ENCODE data around the gene FOLR3. TPM values are rescaled to one million over a fixed set of nuclear protein-coding genes. Genes with fewer than 3 reads are reported as not detected.

The FOLR3 gene
- total and polyA plus RNA-seq, 2 of the 4 experiments (the other 2 are of a cell fraction), result 0.29 to 0.36 TPM

GRCh38 chr11:72114570-72114969 lies 21.0 kb upstream of the FOLR3 start (continued):
- no peak for TF ChIP-seq BHLHE40 (IDR thresholded peaks at IDR 0.05; ENCODE audit: low read depth, low read length)
- TF ChIP-seq SMC3 (IDR thresholded peaks at IDR 0.05; ENCODE audit: low read depth, low read length), result no peak
- TF ChIP-seq MXI1 (IDR thresholded peaks at IDR 0.05; ENCODE audit: borderline replicate concordance, low read depth, low read length), result no peak
- no peak for TF ChIP-seq RAD21 (IDR thresholded peaks at IDR 0.05; ENCODE audit: low read length)
- TF ChIP-seq RFX5 (IDR thresholded peaks at IDR 0.05; ENCODE audit: low read depth, low read length), result no peak

GRCh38 chr11:72116019-72116755 lies 19.3 kb upstream of the FOLR3 start:
- H3K56ac ChIP-seq (ENCODE audit: extremely low read depth, insufficient read depth, low read length), result no peak overlapping the region
- H3K9me3 ChIP-seq (ENCODE audit: control insufficient read depth, insufficient read depth, low read length), result no peaks in the 10 kb centered on the region
- no peak overlapping the region for H2AK5ac ChIP-seq (ENCODE audit: low read depth, low read length)
- no peak overlapping the region for H3K4me3 ChIP-seq (ENCODE audit: insufficient read depth, low read depth, low read length)
- H4K5ac ChIP-seq (ENCODE audit: low read depth, low read length), result peak overlapping the region; percentile 38; the same call in 1 of the 2 replicates
- no peak overlapping the region for H3K27ac ChIP-seq (ENCODE audit: insufficient read depth, low read length)
- peak overlapping the region in 1 of 2 experiments; percentile 35; a peak in 1 of 4 replicates for H4K8ac ChIP-seq (ENCODE audit: low read depth in 2 of 2, low read length in 2 of 2)
- ChIA-PET CTCF (no interaction called here), POLR2A (ENCODE audit: unreplicated experiment) (no interaction called here)
- H2BK5ac ChIP-seq (ENCODE audit: low read depth, low read length, poor library complexity, severe bottlenecking), result no peak overlapping the region
- peak overlapping the region; percentile 41; the same call in 1 of the 2 replicates for H2BK20ac ChIP-seq (ENCODE audit: low read depth, low read length)
- no peak overlapping the region for H4K91ac ChIP-seq (ENCODE audit: insufficient read depth, low read depth, low read length)
- no peaks in the 10 kb centered on the region for H4K20me1 ChIP-seq (ENCODE audit: insufficient read depth, low read length)
- H2AK9ac ChIP-seq (replicated peaks; ENCODE audit: low read depth, low read length, poor library complexity), result peak overlapping the region; percentile 2
- intact Hi-C loops (cut with micrococcal nuclease), result no loop called here
- H3K36me3 ChIP-seq (ENCODE audit: control insufficient read depth, insufficient read depth, low read length), result no peaks in the 10 kb centered on the region
- no peak for DNase-seq
- H3K14ac ChIP-seq (replicated peaks; ENCODE audit: low read depth, low read length), result 0 out of 2 replicates have a peak overlapping the region, but pooled peaks have one; percentile 29
- dilution Hi-C loops (cut with HindIII; ENCODE audit: low sequenced_read_pairs, unreplicated experiment), result no loop called here
- peaks cover 0 to 15% of the 10 kb centered on the region in 2 experiments; a peak in 2 of 4 replicates for H3K79me1 ChIP-seq (ENCODE audit: low read depth in 1 of 2, low read length in 2 of 2)
- H3K4ac ChIP-seq (ENCODE audit: low read depth, low read length), result peak overlapping the region; percentile 41; the same call in 1 of the 2 replicates
- H3K27me3 ChIP-seq (ENCODE audit: control insufficient read depth, insufficient read depth, low read length), result no peaks in the 10 kb centered on the region
- 0 out of 2 replicates have a peak overlapping the region, but pooled peaks have one; percentile 6 for H2BK120ac ChIP-seq (ENCODE audit: low read depth, low read length)
- no peak overlapping the region for H2BK15ac ChIP-seq (ENCODE audit: low read depth, low read length)
- H3K18ac ChIP-seq (ENCODE audit: low read depth, low read length), result no peak overlapping the region
- BruUV-seq (replicated peaks), result no TSS peak
- H3K9ac ChIP-seq (ENCODE audit: low read depth, low read length), result no peak overlapping the region
- WGBS, 2 experiments (ENCODE audit: extremely low coverage in 2 of 2, insufficient read length in 1 of 2), result 91% methylated on average over 5 of the region's 6 CpGs; no CpG with 5 or more reads in 1 of the 2 experiments
- in situ Hi-C loops (cut with MboI; ENCODE audit: low sequenced_read_pairs), result no loop called here
- H3K9me1 ChIP-seq (ENCODE audit: insufficient read depth, low read length), result peaks cover 7% of the 10 kb centered on the region
- peaks cover 6% of the 10 kb centered on the region; the same call in 1 of the 2 replicates for H3K4me1 ChIP-seq (ENCODE audit: control insufficient read depth, insufficient read depth, low read length)
- ATAC-seq (ENCODE audit: low read depth), result no peak
- H3K23ac ChIP-seq (ENCODE audit: low read depth, low read length), result no peak overlapping the region
- peak overlapping the region; percentile 28 for H2AFZ ChIP-seq (replicated peaks; ENCODE audit: low read length, poor library complexity)
- H3K4me2 ChIP-seq (ENCODE audit: low read depth, low read length), result no peak overlapping the region
- TF ChIP-seq USF2 (IDR thresholded peaks at IDR 0.05; ENCODE audit: low read depth, low read length), result no peak
- TF ChIP-seq SMC3 (IDR thresholded peaks at IDR 0.05; ENCODE audit: low read depth, low read length), result no peak
- no peak for TF ChIP-seq BHLHE40 (IDR thresholded peaks at IDR 0.05; ENCODE audit: low read depth, low read length)
- TF ChIP-seq RCOR1 (IDR thresholded peaks at IDR 0.05; ENCODE audit: insufficient replicate concordance, low read length), result no peak
- no peak for TF ChIP-seq CTCF (conservative IDR thresholded peaks at IDR 0.05; ENCODE audit: low read depth, low read length)
- no peak for TF ChIP-seq NFE2L2 (IDR thresholded peaks at IDR 0.05; ENCODE audit: low read depth, low read length)
- TF ChIP-seq CHD1 (IDR thresholded peaks at IDR 0.05; ENCODE audit: low read depth, low read length), result no peak
- no peak for TF ChIP-seq RAD21 (IDR thresholded peaks at IDR 0.05; ENCODE audit: low read length)
- no peak for TF ChIP-seq MAZ (IDR thresholded peaks at IDR 0.05; ENCODE audit: borderline replicate concordance, low read depth, low read length)
- no peak for TF ChIP-seq POLR2A (IDR thresholded peaks at IDR 0.05; ENCODE audit: low read depth, low read length)

Measured in IMR-90 (cell line).